Activated effector memory CD4-positive, alpha-beta T cell treated with Interleukin-2 at 50 U/mL for 16 hours (primary cell): ENCODE data around the gene GPRC5C.
"Not testable (repeated sequence)": the region's sequence is repeated elsewhere in the genome, so short reads cannot be mapped to it uniquely, and the experiment has no call there.

Experiments
- DNase-seq: peaks from one replicate; pipeline ENCODE4 v3.0.0-alpha.2; 2020

GPRC5C gene

DNA sequence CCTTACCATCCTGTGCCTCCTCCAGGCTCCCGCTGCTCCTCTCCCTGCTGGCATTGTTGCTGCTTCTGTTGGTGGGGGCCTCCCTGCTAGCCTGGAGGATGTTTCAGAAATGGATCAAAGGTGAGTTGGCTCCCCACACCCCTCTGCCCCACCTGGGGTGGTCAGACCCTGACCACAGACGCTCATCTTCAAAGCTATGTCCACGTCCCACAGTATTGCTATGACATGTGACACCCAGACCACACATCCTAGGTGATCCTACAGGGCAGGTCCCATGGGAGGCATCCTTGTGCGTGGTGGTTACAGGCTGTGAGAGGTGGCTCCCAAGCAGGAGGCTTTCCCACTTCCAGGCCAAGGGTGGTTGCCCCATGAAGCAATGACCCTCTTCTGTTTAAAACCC, 45.5 kb downstream of the GPRC5C start:
- DNase-seq: no peak

DNA sequence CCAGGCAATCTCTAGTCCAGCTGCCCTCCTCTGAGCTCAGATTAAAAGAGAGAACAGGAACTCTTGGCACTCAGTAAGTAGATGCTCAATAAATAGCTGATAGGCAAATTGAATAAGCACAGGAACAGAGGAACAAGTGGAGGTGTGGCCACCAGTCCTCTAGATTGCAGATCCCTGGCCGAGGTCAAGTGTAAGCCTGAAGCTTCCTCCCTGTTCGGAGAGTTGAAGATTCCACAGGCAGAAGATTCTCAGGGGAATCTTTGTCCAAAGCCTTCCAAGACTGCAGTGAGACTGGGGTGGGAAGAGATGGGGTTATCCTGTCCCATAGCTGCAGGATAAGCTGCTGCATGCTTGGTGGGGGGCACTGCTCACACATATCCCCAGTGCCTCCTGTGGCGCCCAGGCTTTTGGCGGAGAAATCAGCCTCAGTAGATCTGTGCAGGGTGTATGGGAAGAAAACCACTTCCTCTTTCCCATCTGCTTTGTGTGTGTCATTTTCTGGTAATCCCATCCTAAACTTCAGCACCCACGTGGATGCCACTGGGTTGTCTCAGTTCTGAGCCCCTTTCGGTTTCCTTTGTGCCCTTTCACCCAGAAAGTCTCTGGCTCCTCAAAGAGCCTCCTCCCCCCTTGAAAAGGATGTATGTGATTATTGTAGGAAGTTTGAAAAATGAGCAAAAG, 46.7 kb downstream of the GPRC5C start:
- no peak for DNase-seq

DNA sequence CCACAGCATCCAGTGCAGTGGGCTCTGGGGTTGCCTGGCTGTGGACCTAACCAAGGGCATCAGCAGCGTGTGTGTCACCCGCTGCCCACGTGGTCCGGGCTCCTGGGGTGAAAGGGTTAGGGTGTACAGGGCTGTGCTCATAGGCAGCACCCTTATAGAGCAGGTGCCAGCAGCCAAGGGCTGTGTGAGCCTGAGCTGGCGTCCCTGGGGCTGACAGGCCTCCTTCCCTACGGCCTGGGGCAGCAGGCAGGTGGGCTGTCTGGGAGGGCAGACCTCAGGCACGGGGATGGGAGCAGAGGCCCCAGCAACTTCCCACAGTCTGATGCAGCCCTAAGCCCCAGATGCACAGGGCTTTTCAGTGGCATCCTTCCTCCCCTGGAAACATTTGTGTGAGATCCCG, 48.4 kb downstream of the GPRC5C start:
- DNase-seq: no peak

DNA sequence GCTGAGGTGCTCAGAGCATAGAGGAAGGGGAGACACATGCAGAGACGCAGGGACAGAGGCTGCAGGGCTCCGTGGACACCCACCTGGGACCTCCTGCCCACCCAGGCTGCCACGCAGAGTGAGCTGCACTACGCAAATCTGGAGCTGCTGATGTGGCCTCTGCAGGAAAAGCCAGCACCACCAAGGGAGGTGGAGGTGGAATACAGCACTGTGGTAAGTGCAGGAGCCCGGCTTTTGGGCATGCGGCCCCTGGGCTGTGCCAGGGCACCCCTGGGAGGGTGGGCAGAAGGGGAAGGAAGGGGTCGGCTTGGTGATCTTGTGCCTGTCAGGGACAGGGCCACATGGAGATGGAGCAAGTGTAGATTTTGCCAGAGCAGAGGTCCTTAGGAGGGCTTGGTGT, 49.7 kb downstream of the GPRC5C start:
- no peak for DNase-seq

DNA sequence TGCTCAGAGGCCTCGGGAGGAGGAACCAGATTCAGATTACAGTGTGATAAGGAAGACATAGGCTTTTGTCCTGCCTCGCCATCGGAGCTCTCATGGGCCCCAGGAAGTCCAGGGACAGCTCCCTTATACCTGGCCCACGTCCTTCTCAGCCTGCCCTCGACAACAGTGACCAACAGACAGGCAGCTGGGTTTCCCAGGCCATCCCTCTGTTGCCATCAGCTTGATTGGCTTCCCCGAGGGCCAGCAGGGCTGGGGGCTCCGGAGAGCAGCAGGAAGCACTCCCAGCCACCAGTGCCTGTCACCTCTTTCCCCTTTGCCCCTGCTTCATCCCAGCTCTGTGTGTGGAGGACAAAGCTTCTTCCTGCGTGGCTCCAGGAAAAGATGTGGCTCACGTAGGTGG, 52.2 kb downstream of the GPRC5C start:
- no peak for DNase-seq

DNA sequence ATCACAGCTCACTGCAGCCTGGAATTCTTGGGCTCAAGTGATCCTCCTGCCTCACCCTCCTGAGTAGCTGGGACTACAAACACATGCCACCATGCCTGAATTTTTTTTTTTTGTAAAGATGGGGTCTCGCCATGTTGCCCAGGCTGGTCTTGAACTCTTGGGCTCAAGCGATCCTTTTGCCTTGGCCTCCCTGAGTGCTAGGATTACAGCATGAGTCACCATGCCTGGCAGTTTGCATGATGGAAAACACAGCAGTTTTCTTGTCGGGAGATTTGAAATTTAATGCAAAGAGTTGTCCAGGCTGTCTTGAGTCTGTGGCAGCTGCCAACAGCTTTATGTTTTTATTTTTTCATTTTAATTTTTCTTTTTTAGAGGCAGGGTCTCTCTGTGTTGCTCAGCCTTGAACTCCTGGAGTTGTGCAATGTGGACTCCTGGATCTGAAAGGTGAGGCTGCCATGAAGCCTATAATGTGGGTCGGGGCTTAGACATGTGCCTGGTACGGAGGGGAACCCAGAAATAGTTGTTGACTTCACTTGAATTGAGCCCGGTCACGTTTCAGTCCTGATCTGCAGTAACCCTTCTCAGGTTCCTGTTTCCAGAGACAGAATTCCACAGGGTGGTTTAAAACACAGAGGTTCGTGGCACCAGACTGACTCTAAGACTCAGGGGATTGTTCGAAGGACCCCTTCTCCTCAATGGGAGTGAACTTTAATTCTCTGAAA, 53.3 kb downstream of the GPRC5C start:
- no peak for DNase-seq

DNA sequence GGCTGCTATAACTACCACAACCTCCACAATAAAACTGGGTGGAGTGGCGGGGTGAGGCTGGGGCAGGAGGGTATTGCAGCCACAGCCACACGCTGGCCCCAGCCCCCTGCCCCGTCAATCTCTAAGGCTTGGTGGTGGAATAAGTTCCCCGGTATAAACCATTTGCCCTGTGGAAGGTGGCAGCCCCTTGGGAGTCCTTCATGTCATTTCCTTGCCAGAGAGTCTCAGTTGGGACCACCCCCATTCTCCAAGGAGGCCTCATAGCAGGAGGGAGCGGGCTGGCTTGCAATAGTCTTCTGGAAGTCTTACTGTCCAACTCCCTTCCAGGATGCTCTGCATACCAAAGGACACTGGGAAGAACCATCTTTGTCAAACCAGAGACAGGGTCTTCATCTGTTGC, 54.0 kb downstream of the GPRC5C start:
- DNase-seq: no peak

DNA sequence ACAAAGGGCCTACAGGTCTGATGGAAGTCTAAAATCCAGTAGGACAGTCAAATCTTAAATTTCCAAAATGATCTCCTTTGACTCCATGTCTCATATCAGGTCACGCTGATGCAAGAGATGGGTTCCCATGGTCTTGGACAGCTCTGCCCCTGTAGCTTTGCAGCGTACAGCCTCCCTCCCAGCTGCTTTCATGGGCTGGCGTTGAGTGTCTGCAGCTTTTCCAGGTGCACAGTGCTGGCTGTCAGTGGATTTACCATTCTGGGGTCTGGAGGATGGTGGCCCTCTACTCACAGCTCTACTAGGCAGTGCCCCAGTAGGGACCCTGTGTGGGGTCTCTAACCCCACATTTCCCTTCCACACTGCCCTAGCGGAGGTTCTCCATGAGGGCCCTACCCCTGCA, 56.4 kb downstream of the GPRC5C start:
- DNase-seq: not testable (repeated sequence)

DNA sequence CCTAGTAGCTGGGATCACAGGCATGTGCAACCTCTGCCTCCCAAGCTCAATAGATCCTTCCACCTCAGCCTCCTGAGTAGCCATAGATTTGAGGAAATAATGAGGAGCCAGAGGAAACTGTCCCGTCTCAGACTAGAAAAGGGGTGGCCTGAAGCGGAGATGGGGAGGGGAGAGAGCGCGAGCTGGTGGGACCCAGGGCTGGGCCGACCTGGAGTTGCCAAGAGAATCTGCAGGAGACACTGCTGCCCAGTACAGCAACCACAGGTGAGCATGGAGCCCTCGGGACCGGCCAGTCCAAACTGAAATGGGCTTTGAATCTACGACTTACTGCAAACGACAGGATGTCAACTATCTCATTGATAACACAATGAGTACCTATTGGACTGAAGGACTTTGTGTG, 58.8 kb downstream of the GPRC5C start:
- DNase-seq: no peak

DNA sequence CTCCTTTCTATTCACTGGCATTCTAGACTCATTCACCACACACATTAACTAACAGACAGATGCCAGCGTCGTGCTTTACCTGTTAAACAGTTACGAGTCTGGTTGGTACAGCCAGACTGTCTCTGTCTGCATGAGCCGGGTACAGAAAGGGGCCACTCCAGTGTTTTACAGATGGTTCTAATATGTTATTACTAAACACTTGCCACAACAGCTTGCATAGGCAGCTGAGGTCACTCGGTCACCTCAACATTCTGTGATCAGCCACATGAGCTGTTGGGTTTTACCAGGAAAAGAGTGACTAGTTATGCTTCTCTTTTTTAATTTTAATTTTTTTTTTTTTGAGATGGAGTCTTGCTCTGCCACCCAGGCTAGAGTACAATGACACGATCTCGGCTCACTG, 59.7 kb downstream of the GPRC5C start:
- DNase-seq: no peak

DNA sequence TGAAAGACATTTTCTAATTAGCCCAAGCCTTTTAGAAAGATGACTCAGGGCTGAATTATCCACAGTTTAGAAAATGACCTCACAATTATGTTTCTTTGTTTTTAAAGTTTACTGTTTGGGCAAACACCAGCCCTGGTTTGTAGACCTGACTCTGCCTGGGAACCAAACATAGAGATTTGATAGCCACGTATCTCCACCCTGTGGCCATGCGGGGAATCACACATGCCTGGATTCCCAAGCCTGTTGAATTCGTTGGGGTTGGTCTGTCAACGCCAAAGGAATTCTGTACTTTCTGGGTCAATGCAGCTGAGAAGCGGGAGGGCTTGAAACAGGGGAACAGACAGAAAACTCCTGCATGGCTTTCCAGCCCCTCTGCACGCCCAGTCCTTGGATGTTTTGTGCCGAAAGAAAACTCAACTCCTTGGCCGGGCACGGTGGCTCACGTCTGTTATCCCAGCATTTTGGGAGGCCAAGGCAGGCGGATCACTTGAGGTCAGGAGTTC, 61.5 kb downstream of the GPRC5C start:
- DNase-seq: peak; percentile 54
